ENCODE data around the gene C10orf90.

Gene C10orf90

DNA sequence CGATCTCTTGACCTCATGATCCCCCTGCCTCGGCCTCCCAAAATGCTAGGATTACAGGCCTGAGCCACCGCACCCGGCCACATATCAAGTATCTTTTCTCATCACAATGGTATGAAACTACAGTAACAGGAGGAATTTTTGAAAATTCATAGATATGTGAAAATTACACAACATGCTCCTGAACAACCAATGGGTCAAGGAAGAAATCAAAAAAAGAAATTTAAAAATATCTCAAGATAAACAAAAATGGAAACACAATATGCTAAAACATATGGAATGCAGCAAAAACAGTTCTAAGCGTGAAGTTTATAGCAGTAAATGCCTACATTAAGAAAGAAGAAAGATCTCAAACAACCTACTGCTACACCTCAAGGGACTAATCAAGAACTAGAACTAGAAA, 222.4 kb downstream of the C10orf90 start:
- Mint-ChIP-seq H3K36me3 (no peaks in the 10 kb centered on the region), H3K4me1 (no peaks in the 10 kb centered on the region), H3K4me3 (no peak overlapping the region), H3K9me3 (peaks cover 18% of the 10 kb centered on the region), H3K27ac (no peak overlapping the region), H3K27me3 (no peaks in the 10 kb centered on the region)
- no peak for ATAC-seq

- Mint-ChIP-seq H3K36me3 (no peaks in the 10 kb centered on the region), H3K27ac (no peak overlapping the region), H3K9me3 (peaks cover 6% of the 10 kb centered on the region), H3K27me3 (peaks cover 13% of the 10 kb centered on the region), H3K4me3 (no peak overlapping the region), H3K4me1 (no peaks in the 10 kb centered on the region)
- no peak for ATAC-seq
Measured at GRCh38 chr10:126439942-126440341, 230.6 kb downstream of the C10orf90 start.

- H3K27ac Mint-ChIP-seq, result no peak overlapping the region
- H3K36me3 Mint-ChIP-seq, result no peaks in the 10 kb centered on the region
- H3K4me3 Mint-ChIP-seq, result no peak overlapping the region
- ATAC-seq, result no peak
- H3K4me1 Mint-ChIP-seq, result no peaks in the 10 kb centered on the region
- H3K27me3 Mint-ChIP-seq, result peaks cover 13% of the 10 kb centered on the region
- peaks cover 5% of the 10 kb centered on the region for H3K9me3 Mint-ChIP-seq
Measured at GRCh38 chr10:126438407-126438783, 232.1 kb downstream of the C10orf90 start.

DNA sequence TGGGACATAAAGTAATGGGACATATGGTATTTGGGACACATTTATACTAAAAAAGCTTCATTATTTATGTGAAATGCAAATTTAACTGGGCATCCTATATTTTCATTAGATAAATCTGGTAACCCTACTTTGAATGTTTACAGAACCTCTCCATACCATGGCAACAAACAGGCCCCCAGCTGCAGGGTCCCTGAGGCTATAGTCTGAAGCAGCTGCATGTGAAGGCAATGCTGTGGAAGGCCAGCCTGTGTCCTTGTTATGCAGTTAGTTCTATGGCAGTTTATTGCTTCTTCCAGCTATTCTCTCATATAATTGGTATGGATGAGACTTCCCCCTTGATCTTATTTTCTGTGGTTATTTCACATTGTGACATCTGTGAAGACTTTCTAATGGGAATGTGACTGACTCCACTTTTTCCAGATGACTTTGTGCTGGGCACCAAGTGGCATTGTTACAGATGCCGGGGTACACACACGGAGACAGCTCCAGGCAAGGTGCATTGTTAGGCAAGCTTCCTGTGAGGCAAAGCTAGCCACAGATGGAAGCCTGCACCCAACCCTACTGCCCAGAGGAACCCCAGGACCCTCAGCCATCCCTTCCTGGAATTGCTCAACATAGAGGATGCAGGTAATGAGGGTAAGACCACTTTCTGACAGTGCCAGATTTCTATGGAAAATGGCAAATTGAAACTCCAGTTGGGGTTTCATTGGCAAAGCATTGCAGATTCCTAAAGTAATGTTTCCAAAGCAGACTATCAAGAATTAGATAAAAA, 232.7 kb downstream of the C10orf90 start:
- ATAC-seq, result no peak
- Mint-ChIP-seq H3K4me3 (no peak overlapping the region), H3K27me3 (peaks cover 13% of the 10 kb centered on the region), H3K27ac (no peak overlapping the region), H3K9me3 (peaks cover under 1% of the 10 kb centered on the region), H3K4me1 (no peaks in the 10 kb centered on the region), H3K36me3 (no peaks in the 10 kb centered on the region)

DNA sequence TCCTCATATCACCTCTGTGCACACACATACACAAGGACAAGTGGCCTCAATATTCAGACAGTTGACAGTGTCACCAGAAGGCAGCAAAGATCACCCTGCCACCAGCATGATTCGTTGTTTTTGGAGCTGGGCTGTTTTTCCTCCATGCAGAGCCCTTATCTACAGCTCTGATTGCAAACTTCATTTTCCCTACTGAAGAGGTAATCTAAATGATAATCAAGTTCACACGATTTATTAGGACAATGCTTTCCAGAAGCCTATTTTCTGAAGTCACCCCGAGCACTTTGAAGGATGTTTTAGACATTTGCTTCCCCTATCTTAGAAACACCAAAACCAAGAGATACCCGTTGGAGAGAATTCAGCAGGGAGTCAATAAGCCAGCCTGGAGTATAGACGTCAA, 236.3 kb downstream of the C10orf90 start:
- peaks cover 4% of the 10 kb centered on the region for H3K27me3 Mint-ChIP-seq
- H3K27ac Mint-ChIP-seq, result no peak overlapping the region
- H3K4me3 Mint-ChIP-seq, result no peak overlapping the region
- ATAC-seq, result no peak
- no peaks in the 10 kb centered on the region for H3K36me3 Mint-ChIP-seq
- H3K4me1 Mint-ChIP-seq, result no peaks in the 10 kb centered on the region
- no peaks in the 10 kb centered on the region for H3K9me3 Mint-ChIP-seq

DNA sequence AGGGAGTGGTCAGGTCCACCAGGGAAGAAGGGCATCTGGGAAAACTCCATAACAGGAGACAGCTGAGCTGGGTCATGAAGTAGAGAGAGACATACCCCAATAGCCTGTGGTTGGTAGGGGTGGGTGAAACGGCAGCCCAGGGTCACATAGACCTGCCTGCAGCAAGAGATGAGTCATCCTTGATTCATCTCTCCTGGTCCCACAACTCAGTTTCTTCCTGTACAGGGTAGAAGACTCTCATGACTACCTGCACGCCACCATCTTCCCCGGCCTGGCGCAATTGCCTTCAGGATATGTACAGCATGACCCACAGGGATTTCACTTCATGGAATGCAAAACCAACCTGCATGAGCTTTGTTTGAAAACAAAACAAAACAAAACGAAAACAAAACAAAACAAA, 237.1 kb downstream of the C10orf90 start:
- Mint-ChIP-seq H3K27me3 (no peaks in the 10 kb centered on the region), H3K36me3 (no peaks in the 10 kb centered on the region), H3K4me1 (no peaks in the 10 kb centered on the region), H3K4me3 (no peak overlapping the region), H3K9me3 (no peaks in the 10 kb centered on the region), H3K27ac (no peak overlapping the region)
- ATAC-seq, result no peak

DNA sequence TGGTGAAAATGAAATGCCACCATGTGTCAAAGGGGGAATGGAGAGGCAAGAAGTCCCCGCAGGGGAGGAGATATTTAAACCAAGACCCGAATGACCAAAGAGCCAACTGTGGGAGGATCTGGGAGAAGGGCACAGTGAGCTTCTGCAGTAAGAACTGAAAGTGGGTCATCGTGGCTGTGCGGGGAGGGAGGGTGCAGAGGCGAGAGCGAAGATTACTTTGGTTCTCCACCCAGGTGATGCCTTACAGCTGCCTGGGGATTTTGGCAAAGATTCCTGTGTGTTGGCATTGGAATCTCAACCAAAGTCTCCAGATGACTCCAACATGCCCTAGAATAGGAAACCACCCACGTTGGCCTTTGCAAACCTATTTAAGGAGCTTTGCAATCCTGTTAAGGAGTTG, 238.0 kb downstream of the C10orf90 start:
- Mint-ChIP-seq H3K27ac (no peak overlapping the region), H3K36me3 (no peaks in the 10 kb centered on the region), H3K27me3 (no peaks in the 10 kb centered on the region), H3K4me1 (no peaks in the 10 kb centered on the region), H3K4me3 (no peak overlapping the region), H3K9me3 (no peaks in the 10 kb centered on the region)
- no peak for ATAC-seq

- Mint-ChIP-seq H3K36me3 (no peaks in the 10 kb centered on the region), H3K4me1 (no peaks in the 10 kb centered on the region), H3K4me3 (no peak overlapping the region), H3K27ac (no peak overlapping the region), H3K27me3 (no peaks in the 10 kb centered on the region), H3K9me3 (no peaks in the 10 kb centered on the region)
- ATAC-seq, result no peak
Measured at GRCh38 chr10:126431816-126432215, 238.7 kb downstream of the C10orf90 start.

- no peaks in the 10 kb centered on the region for H3K36me3 Mint-ChIP-seq
Measured at GRCh38 chr10:126430512-126430911, 240.0 kb downstream of the C10orf90 start.

DNA sequence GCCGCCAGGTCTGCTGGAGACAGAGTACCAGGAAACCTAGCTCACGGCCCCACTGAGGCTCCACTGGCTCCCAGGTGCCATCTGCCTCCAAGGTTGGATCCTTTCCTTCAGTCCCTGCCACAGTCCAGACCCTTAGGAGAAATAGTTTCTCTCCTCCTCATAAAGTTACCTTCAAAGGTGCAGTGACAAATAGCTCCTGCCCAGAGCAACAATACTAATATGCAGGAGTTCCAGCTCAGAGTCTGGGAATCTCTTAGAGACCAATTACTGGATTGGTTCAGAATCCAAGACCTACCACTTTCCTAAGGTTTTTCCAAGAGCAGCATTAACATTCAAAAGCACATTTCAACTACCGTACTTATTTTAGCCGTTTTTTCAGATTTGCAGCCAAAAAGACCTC, 241.2 kb downstream of the C10orf90 start:
- ATAC-seq, result no peak
- Mint-ChIP-seq H3K9me3 (peaks cover 2% of the 10 kb centered on the region), H3K36me3 (no peaks in the 10 kb centered on the region), H3K4me3 (no peak overlapping the region), H3K27me3 (no peaks in the 10 kb centered on the region), H3K27ac (no peak overlapping the region), H3K4me1 (no peaks in the 10 kb centered on the region)

More at GRCh38 chr10:126430512-126430911, 240.0 kb downstream of the C10orf90 start:
- H3K4me1 Mint-ChIP-seq, result no peaks in the 10 kb centered on the region
- H3K9me3 Mint-ChIP-seq, result no peaks in the 10 kb centered on the region
- H3K4me3 Mint-ChIP-seq, result no peak overlapping the region
- H3K27ac Mint-ChIP-seq, result no peak overlapping the region
- H3K27me3 Mint-ChIP-seq, result no peaks in the 10 kb centered on the region
- no peak for ATAC-seq

DNA sequence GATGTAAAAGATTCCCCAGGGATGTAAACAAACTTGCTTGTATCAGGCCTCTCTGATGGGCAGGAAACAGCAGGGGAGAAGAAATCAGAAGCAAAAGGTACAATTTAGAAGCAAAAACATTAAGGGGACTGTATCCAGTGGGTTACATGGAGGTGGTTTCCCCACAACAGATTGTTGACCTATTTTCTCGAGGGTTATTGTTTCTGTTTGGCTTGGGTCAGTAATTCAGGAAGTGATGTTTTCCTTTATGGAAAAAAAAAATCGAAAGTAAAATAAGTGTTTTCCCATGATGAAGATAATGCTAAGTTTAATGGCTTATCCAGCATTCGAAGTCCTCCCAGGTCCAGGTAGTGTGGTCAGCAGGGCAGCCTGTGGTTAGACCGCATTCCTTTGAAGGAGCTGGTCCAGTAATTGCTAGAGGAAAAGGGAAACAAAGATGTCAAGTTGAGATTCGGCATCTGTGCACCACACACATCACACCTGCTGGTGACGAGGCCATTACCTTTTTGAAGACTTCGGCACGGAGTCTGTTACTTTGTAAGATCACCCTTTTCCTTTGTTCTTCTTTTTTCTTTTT, 244.9 kb downstream of the C10orf90 start:
- no peaks in the 10 kb centered on the region for H3K36me3 Mint-ChIP-seq
- no peak overlapping the region for H3K27ac Mint-ChIP-seq
- no peak for ATAC-seq
- H3K4me3 Mint-ChIP-seq, result no peak overlapping the region
- no peaks in the 10 kb centered on the region for H3K4me1 Mint-ChIP-seq
- peaks cover 7% of the 10 kb centered on the region for H3K9me3 Mint-ChIP-seq
- no peaks in the 10 kb centered on the region for H3K27me3 Mint-ChIP-seq

DNA sequence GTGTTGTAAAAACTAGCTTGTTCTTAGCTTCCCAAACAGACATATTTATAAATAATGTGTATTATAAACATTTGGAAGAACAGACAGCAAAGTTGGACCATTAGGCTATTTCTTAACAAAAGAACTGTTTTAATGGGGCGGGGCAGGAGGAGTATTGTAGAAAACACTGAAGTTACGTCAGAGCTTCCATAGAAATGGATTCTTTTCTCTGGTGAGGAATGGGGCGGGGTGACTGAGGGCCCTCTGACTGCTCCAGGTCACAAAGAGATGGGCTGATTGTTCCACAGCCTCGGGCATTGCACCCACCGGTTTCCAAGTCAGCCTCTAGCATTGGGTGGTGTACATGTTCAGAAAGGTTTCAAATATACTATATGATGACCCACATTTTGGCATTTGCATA, 245.5 kb downstream of the C10orf90 start:
- ATAC-seq, result no peak
- Mint-ChIP-seq H3K4me3 (no peak overlapping the region), H3K27ac (no peak overlapping the region), H3K4me1 (no peaks in the 10 kb centered on the region), H3K27me3 (no peaks in the 10 kb centered on the region), H3K36me3 (no peaks in the 10 kb centered on the region), H3K9me3 (peaks cover 7% of the 10 kb centered on the region)

- peaks cover 12% of the 10 kb centered on the region for H3K9me3 Mint-ChIP-seq
- no peaks in the 10 kb centered on the region for H3K36me3 Mint-ChIP-seq
- no peaks in the 10 kb centered on the region for H3K27me3 Mint-ChIP-seq
- no peak overlapping the region for H3K4me3 Mint-ChIP-seq
- H3K4me1 Mint-ChIP-seq, result no peaks in the 10 kb centered on the region
- H3K27ac Mint-ChIP-seq, result no peak overlapping the region
- no peak for ATAC-seq
Measured at GRCh38 chr10:126423732-126424491, 246.6 kb downstream of the C10orf90 start.

GRCh38 chr10:126422567-126422966, 247.9 kb downstream of the C10orf90 start:
- Mint-ChIP-seq H3K4me1 (no peaks in the 10 kb centered on the region), H3K9me3 (peaks cover 14% of the 10 kb centered on the region), H3K4me3 (no peak overlapping the region), H3K27me3 (no peaks in the 10 kb centered on the region), H3K36me3 (no peaks in the 10 kb centered on the region), H3K27ac (no peak overlapping the region)
- no peak for ATAC-seq

- no peaks in the 10 kb centered on the region for H3K36me3 Mint-ChIP-seq
- no peak overlapping the region for H3K4me3 Mint-ChIP-seq
- H3K9me3 Mint-ChIP-seq, result peaks cover 15% of the 10 kb centered on the region
- no peak overlapping the region for H3K27ac Mint-ChIP-seq
- H3K4me1 Mint-ChIP-seq, result no peaks in the 10 kb centered on the region
- ATAC-seq, result no peak
- no peaks in the 10 kb centered on the region for H3K27me3 Mint-ChIP-seq
Measured at GRCh38 chr10:126421756-126422256, 248.7 kb downstream of the C10orf90 start.
